Activated gamma-delta T cell (primary cell): ENCODE measurements around the gene USE1.
"Not testable (repeated sequence)": the region's sequence is repeated elsewhere in the genome, so short reads cannot be mapped to it uniquely, and the experiment has no call there.

Experiments
- DNase-seq: peaks from one replicate; lab custom pipeline; 2025; lab: John Stamatoyannopoulos, UW
- total RNA-seq, 2 donors: gene quantifications; one replicate each; lab custom pipeline; 2026; lab: John Stamatoyannopoulos, UW

USE1 gene
- 18.7 to 19.7 reads per million in 2 donors for total RNA-seq

GRCh38 chr19:17215127-17215971, at the start of gene USE1:
Gene USE1 (plus strand): TSS chr19:17215357. CDS start chr19:17215406, 49 bp downstream.
- DNase-seq, result peak; percentile 58

GRCh38 chr19:17165715-17166114, 49.4 kb upstream of the USE1 start:
- no peak for DNase-seq

GRCh38 chr19:17170538-17171297, 44.4 kb upstream of the USE1 start:
- DNase-seq, result no peak

GRCh38 chr19:17171874-17172273, 43.3 kb upstream of the USE1 start:
- no peak for DNase-seq

- no peak for DNase-seq
Measured at GRCh38 chr19:17172624-17173345, 42.4 kb upstream of the USE1 start.

GRCh38 chr19:17178291-17178690, 36.9 kb upstream of the USE1 start:
- no peak for DNase-seq

GRCh38 chr19:17180997-17181702, 34.0 kb upstream of the USE1 start:
- no peak for DNase-seq

GRCh38 chr19:17183271-17183761, 31.8 kb upstream of the USE1 start:
- DNase-seq, result no peak

- no peak for DNase-seq
Measured at GRCh38 chr19:17183858-17184321, 31.3 kb upstream of the USE1 start.

- no peak for DNase-seq
Measured at GRCh38 chr19:17184371-17184841, 30.8 kb upstream of the USE1 start.

- DNase-seq, result no peak
Measured at GRCh38 chr19:17185590-17185989, 29.6 kb upstream of the USE1 start.

GRCh38 chr19:17191736-17192135, 23.4 kb upstream of the USE1 start:
- not testable (repeated sequence) for DNase-seq

- no peak for DNase-seq
Measured at GRCh38 chr19:17192751-17193150, 22.4 kb upstream of the USE1 start.

GRCh38 chr19:17194608-17195007, 20.5 kb upstream of the USE1 start:
- DNase-seq, result no peak

GRCh38 chr19:17195106-17195505, 20.1 kb upstream of the USE1 start:
- DNase-seq, result no peak

GRCh38 chr19:17196610-17197009, 18.5 kb upstream of the USE1 start:
- DNase-seq, result no peak

GRCh38 chr19:17197666-17198065, 17.5 kb upstream of the USE1 start:
- no peak for DNase-seq

- no peak for DNase-seq
Measured at GRCh38 chr19:17200408-17201079, 14.6 kb upstream of the USE1 start.

- no peak for DNase-seq
Measured at GRCh38 chr19:17202249-17202648, 12.9 kb upstream of the USE1 start.

GRCh38 chr19:17202713-17203112, 12.4 kb upstream of the USE1 start:
- no peak for DNase-seq
